HepG2 (cell line): ENCODE results near the gene NPC1. TPM values are rescaled to one million over a fixed set of nuclear protein-coding genes. Genes with fewer than 3 reads are reported as not detected.

ENCODE experiments used
- AHDC1 ChIP-seq: sonication (generic); formaldehyde crosslinking; IDR thresholded peaks from 2 replicates; pipeline ENCODE4 v1.5.1; 2020; ENCODE audit warnings: mild to moderate bottlenecking, missing genetic modification reagents, borderline replicate concordance
- AHR ChIP-seq: IDR thresholded peaks from 2 replicates; pipeline ENCODE4 v1.6.1; 2018; ENCODE audit warnings: missing genetic modification reagents, missing compliant biosample characterization
- EHMT2 ChIP-seq: fragments of 200-600 bp; sonication (generic); IDR thresholded peaks from 2 replicates; pipeline ENCODE4 v1.7.0; 2017; ENCODE audit warnings: antibody characterized with exemption, low read depth, low read length, borderline replicate concordance
- EZH2 ChIP-seq: conservative IDR thresholded peaks from 2 replicates; pipeline ENCODE4 v1.6.1; 2012; ENCODE audit warnings: mild to moderate bottlenecking, low read depth, low read length, moderate library complexity
- KLF13 ChIP-seq: sonication (generic); formaldehyde crosslinking; IDR thresholded peaks from 2 replicates; pipeline ENCODE4 v1.4.0; 2020; ENCODE audit warnings: mild to moderate bottlenecking, missing genetic modification reagents
- MATR3 ChIP-seq: sonication (generic); formaldehyde crosslinking; IDR thresholded peaks from 2 replicates; pipeline ENCODE4 v1.4.0; 2020; ENCODE audit warnings: missing genetic modification reagents
- MIER2 ChIP-seq: IDR thresholded peaks from 2 replicates; pipeline ENCODE4 v1.6.1; 2016; ENCODE audit warnings: missing biosample characterization, missing genetic modification reagents
- NCOA2 ChIP-seq: sonication (generic); formaldehyde crosslinking; IDR thresholded peaks from 2 replicates; pipeline ENCODE4 v1.8.0; 2022; ENCODE audit warnings: inconsistent platforms
- NFKBIZ ChIP-seq: IDR thresholded peaks from 2 replicates; pipeline ENCODE4 v1.6.1; 2018; ENCODE audit warnings: missing genetic modification reagents, missing compliant biosample characterization
- PREB ChIP-seq: sonication (generic); formaldehyde crosslinking; IDR thresholded peaks from 2 replicates; pipeline ENCODE4 v1.4.0; 2020; ENCODE audit warnings: missing genetic modification reagents
- RORA ChIP-seq: sonication (generic); formaldehyde crosslinking; IDR thresholded peaks from 2 replicates; pipeline ENCODE4 v1.5.0; 2020; ENCODE audit warnings: mild to moderate bottlenecking, missing genetic modification reagents, moderate library complexity
- U2AF2 ChIP-seq: fragments of 200-400 bp; formaldehyde crosslinking; IDR thresholded peaks from 2 replicates; pipeline ENCODE4 v1.6.1; 2017; ENCODE audit warnings: low read depth, mild to moderate bottlenecking, low read length
- ZNF501 ChIP-seq: sonication (generic); formaldehyde crosslinking; IDR thresholded peaks from 2 replicates; pipeline ENCODE4 v1.5.1; 2020; ENCODE audit warnings: mild to moderate bottlenecking, moderate library complexity, missing genetic modification reagents
- ZNF512B ChIP-seq: sonication (generic); formaldehyde crosslinking; IDR thresholded peaks from 2 replicates; pipeline ENCODE4 v1.5.1; 2020; ENCODE audit warnings: missing genetic modification reagents, mild to moderate bottlenecking, borderline replicate concordance
- ZNF761 ChIP-seq: sonication (generic); formaldehyde crosslinking; conservative IDR thresholded peaks from 2 replicates; pipeline ENCODE4 v1.4.0; 2020; ENCODE audit warnings: mild to moderate bottlenecking, missing genetic modification reagents
- ZSCAN12 ChIP-seq: sonication (generic); formaldehyde crosslinking; IDR thresholded peaks from 2 replicates; pipeline ENCODE4 v1.9.0; 2021; ENCODE audit warnings: mild to moderate bottlenecking, missing genetic modification reagents
- ZSCAN25 ChIP-seq: sonication (generic); formaldehyde crosslinking; IDR thresholded peaks from 2 replicates; pipeline ENCODE4 v1.8.0; 2022; ENCODE audit warnings: mild to moderate bottlenecking, missing genetic modification reagents
- polyA plus RNA-seq, 8 experiments: library from polyadenylated mRNA; depleted of rRNA in 3 of 8; stranded (reverse) in 7 of 8; unstranded in 1 of 8; fragments of >200 nt; fragmentation: Illumina TruSeq in 4 of 8; extraction: Trizol in 4 of 8; gene quantifications; 2 replicates each; pipeline versions ENCODE4 v1.2.1 to v1.2.3, GENCODE V29; 2011 to 2016; ENCODE audit warnings: low read depth in 4 of 8, missing spikeins in 1 of 8, mixed read lengths in 1 of 8; ENCODE audit not compliant: insufficient read depth in 1 of 8
- total RNA-seq, 5 experiments: library from RNA; depleted of rRNA; stranded (reverse); fragments of >200 nt; fragmentation: Illumina TruSeq; extraction: Trizol; gene quantifications; 2 replicates each; pipeline ENCODE4 v1.2.3, GENCODE V29; 2016; ENCODE audit warnings: low read depth in 1 of 5

Gene NPC1
- total and polyA plus RNA-seq, 2 of the 13 experiments (the other 11 are each of a cell fraction or from before 2014, with no cell fraction given), result 46.5 to 114 TPM

GRCh38 chr18:23545247-23545789 is 41.0 kb downstream of the NPC1 start (continued):
- no peak for TF ChIP-seq PREB (CRISPR knock-in tag)
- TF ChIP-seq U2AF2, result no peak
- no peak for TF ChIP-seq EHMT2
- no peak for TF ChIP-seq AHR (CRISPR knock-in tag)
- TF ChIP-seq NFKBIZ (CRISPR knock-in tag), result no peak
- TF ChIP-seq MATR3 (CRISPR knock-in tag), result no peak
- TF ChIP-seq ZNF501, result no peak
- no peak for TF ChIP-seq ZNF761 (CRISPR knock-in tag)
- no peak for TF ChIP-seq ZNF512B (CRISPR knock-in tag)
- TF ChIP-seq EZH2, result no peak
- peak; percentile 79 for TF ChIP-seq NCOA2
- TF ChIP-seq AHDC1, result peak; percentile 78; the same call in 1 of the 2 replicates
- TF ChIP-seq ZSCAN25 (CRISPR knock-in tag), result peak; percentile 38; the same call in 1 of the 2 replicates
- no peak for TF ChIP-seq ZSCAN12 (CRISPR knock-in tag)
- no peak for TF ChIP-seq KLF13 (CRISPR knock-in tag)
- TF ChIP-seq RORA, result no peak
- no peak for TF ChIP-seq MIER2 (CRISPR knock-in tag)
